ENCODE data around the gene C1orf198. TPM values are rescaled to one million over a fixed set of nuclear protein-coding genes. Genes with fewer than 3 reads are reported as not detected.

Gene C1orf198
- total and polyA plus RNA-seq, 2 of the 8 experiments (the other 6 are each of a cell fraction or from before 2014, with no cell fraction given), result 30.6 to 45.0 TPM

- TF ChIP-seq CHD7 (IDR thresholded peaks at IDR 0.05; ENCODE audit: insufficient replicate concordance, low read length) (no peak), POU5F1 (IDR thresholded peaks at IDR 0.05; ENCODE audit: low read depth, low read length) (no peak), ASH2L (IDR thresholded peaks at IDR 0.05; ENCODE audit: low read length) (no peak), SIX5 (IDR thresholded peaks at IDR 0.05; ENCODE audit: low read depth, low read length) (no peak), SIRT6 (IDR thresholded peaks at IDR 0.05; ENCODE audit: low read length) (no peak), NRF1 (IDR thresholded peaks at IDR 0.05; ENCODE audit: low read depth, low read length) (no peak), KDM4A (IDR thresholded peaks at IDR 0.05; ENCODE audit: low read depth, low read length, severe bottlenecking) (no peak), MAFK (IDR thresholded peaks at IDR 0.05; ENCODE audit: low read depth, low read length) (no peak), KDM1A (IDR thresholded peaks at IDR 0.05; ENCODE audit: borderline replicate concordance, low read length) (no peak)
These were observed 40.5 kb downstream of the C1orf198 start (continued) for GRCh38 chr1:230827801-230828200.
